GM03348 (cell line): ENCODE results near the gene ZSCAN5A.
"Not testable (repeated sequence)": the region's sequence is repeated elsewhere in the genome, so short reads cannot be mapped to it uniquely, and the experiment has no call there.

Source experiments
- DNase-seq: peaks from one replicate; pipeline ENCODE4 v3.0.0; 2012; ENCODE audit warnings: low spot score

ZSCAN5A gene

DNA sequence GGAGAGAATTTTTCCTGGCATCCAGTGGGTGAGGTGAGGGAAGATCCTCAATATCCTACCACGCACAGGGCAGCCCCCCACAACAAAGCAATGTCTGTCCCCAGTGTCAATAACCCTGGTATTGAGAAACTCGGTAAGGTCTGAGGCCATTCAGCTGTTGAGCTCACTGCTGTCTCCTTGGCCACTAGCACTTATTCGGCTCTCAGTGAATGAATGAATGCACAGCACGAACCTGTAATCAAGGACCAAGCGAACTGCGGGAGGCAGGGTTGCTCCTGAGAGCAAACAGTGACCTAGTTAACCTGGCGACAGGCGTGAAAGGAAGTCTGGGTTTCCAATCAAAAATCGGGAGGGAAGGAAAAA, 640 bp downstream of the ZSCAN5A start:
- peak; percentile 22 for DNase-seq

DNA sequence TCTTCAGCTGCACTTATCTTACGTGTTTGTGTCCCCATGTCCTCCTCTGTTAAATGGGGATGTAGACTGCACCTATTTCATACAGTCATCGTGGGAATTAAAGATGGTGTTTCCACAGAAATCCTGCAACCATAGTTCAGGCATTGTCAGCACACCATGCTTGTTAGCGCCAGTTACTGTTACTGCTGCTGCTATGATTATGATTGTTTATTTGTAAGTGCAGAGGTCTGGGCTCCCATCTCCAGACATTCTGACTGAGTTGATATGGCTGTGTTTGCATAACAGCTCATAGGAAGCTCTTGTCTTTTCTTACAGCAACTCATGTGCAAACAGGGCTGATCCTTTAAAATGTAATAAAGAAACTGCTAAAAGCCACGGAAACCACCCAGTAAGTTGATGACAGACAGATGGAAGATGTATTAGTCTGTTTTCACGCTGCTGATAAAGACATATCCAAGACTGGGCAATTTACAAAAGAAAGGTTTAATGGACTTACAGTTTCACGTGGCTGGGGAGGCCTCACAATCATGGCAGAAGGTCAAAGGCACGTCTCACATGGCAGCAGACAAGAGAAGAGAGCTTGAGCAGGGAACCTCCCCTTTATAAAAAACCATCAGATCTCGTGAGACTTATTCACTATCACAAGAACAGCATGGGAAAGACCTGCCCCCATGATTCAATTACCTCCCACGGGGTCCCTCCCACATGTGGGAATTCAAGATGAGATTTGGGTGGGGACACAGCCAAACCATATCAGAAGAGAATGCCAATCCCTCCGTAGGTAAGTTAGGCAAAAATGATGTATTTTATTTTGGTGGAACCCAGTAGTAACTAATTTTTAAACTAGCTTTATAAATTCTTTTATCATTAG, 1.6 kb downstream of the ZSCAN5A start:
- no peak for DNase-seq

DNA sequence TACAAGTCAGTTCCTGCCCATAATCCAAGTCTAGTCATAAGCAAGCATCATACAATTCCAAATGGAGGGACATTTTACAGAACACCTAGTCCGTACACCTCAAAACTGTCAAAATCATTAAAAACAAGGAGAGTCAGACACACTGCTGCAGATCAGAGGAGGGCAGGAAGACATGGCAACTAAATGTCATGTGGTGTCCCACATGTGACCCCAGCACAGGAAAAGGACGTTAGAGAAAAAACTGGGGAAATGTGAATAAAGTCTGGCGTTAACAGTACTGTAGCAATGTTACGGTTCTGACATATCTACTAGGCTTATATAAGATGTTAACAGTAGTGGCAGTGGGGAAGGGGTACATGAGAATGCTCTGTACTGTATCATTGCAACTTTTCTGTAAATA, 2.3 kb downstream of the ZSCAN5A start:
- no peak for DNase-seq

DNA sequence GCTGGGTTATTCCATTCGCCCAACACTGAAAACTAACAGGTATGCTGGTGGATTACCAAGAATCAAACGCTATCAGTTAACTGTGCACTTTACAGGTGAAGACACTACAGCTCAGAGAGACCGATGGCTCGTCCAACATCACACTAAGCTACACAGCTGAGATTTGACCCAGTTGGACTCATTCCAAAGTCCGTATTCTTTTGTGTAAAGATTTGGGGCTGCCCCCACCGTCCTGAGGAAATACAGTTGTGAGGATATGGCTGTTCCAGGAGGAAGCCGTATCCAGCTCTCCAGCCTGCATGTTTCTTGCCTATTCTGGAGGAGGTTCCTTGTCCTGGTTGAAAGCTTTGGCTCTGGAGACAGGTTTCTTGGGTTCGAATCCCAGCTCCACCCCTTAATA, 4.2 kb downstream of the ZSCAN5A start:
- no peak for DNase-seq

DNA sequence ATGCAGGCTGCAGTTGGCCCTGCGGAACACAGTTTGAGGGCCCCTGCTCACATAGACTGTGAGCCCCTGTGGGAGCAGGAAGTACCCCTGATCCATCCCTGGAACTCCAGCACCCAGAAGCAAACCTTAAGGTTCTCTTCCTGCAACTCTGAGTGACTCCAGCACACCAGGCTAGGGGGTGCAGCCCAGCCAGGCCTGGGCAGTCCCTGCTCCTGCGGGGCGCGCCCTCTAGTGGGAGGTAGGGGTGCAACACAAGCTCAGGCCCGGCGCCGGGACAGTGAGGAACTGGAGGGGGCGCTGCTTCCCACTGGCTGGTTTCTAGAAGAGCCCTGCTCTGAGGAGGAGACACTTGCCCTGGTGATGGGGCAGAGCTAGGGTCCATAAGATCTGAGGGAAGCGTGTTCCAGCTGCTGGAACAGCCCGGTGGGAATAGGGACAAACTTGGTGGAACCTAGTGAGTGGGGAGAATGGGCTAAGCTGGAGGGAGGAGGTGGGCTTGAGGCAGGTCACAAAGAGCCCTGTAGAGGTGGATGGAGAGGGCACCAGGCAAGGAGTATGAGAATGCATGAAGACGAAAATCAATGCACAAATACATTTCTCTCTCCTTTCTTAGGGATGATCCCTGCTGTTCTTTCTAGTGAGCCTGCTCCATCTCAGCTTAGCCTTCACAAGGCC, 5.0 kb downstream of the ZSCAN5A start:
- peak; percentile 78 for DNase-seq

DNA sequence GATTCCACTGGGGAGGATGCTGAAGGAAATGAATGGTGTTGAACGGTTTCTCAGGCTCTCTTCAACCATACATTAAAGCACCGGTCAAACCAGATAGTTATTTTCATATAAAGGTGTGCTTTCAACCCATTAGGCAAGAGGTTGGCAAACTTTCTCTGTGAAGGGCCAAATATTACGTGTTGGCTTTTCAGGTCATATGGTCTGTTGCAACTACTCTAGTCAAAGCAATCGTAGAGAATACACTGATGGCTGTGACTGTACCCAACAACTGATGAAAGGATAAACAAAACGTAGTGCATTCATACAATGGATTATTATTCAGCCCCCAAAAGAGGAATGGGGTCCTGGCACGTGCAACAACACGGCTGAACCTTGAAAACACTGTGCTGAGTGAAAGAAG, 5.8 kb downstream of the ZSCAN5A start:
- DNase-seq, result no peak

DNA sequence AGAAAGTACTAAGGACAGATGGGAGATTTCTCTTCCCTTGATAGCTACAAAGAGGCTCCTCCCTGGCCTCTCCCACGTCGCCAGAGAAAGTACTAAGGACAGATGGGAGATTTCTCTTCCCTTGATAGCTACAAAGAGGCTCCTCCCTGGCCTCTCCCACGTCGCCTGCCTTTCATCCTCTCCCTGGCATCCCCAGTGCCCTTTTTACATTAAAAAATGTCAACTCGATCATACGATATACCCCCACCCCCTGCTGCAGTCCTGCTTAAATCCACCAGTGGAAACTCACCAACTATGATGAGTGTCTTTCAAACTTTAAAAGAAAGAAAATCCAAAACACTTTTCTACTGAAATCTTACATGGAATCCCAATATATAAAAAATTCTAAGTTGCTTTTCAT, 7.6 kb downstream of the ZSCAN5A start:
- DNase-seq, result not testable (repeated sequence)

DNA sequence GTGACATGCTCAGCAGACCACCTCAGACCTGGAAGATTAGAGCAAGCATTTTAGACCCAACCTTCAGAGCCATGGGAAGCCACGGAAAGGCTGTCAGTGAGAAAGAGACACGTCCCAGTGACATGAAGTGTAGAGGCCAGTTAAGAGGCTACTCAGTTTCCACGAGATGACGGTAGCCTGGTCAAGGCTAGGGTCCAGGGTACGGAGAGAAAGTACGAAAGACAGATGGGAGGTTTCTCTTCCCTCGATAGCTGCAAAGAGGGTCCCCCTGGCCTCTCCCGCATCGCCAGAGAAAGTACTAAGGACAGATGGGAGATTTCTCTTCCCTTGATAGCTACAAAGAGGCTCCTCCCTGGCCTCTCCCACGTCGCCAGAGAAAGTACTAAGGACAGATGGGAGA, 8.6 kb downstream of the ZSCAN5A start:
- DNase-seq, result no peak

DNA sequence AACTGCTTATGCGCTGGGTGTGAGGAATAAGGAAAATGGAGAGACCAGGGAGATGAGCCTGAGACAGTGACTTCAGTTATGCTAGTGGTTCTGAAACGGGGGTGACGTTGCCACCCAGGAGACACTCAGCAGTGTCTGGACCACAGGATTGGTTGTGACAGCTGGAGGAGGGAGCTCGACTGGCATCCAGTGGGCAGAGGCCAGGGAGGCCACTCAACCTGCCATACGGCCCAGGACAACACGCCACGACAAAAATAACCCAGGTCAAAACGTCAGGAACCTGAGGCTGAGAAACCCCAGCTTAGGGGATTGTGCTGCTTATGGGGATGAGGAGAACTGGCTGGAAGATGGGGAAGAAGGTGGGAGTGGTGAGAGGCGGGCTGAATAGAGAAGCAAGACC, 10.4 kb downstream of the ZSCAN5A start:
- DNase-seq, result no peak

DNA sequence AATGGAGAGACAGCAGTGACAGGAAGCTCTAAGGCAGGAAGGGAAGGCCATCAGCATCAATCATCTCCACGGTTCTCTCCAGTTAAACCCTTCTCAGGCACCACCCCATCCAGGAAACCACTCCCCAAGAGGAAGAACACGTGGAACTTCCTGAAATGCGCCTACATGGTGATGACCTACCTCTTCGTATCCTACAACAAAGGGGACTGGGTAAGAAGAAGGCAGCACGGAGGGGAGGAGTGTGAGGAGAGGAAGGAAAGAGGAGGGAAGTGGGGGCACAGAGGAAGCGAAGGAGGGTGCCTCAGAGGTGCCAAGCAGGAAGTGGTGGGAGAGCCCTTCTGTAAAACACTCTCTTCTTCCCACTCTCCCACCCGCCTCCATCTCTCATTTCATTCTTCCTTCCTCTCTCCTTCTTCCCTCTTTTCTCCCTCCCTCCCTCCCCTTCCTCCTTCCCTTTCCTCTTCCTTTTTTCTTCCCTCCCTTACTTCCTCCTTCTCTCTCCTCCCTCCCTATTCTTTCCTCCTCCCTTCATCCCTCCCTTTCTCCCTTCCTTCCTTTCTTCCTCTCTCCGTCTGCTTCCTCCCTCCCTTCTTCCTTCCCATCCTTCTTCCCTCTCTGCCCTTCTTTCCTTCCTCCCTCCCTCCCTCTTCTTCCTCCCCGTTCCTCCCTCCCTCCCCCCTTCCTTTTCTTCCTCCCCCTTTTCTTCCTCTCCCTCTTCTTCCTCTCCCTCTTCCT, 12.6 kb downstream of the ZSCAN5A start:
- no peak for DNase-seq

DNA sequence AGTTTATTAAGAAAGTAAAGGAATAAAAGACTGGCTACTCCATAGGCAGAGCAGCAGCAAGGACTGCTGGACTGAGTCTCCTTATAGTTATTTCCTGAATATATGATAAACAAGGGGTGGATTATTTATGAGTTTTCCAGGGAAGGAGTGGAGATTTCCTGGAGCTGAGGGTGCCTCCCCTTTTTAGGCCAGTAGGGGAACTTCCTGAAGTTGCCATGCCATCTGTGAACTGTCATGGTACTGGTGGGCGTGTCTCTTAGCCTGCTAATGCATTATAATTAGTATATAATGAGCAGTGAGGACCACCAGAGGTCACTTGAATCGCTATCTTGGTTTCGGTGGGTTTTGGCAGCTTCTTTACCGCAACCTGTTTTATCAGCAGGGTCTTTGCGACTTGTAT, 13.5 kb downstream of the ZSCAN5A start:
- DNase-seq, result no peak

DNA sequence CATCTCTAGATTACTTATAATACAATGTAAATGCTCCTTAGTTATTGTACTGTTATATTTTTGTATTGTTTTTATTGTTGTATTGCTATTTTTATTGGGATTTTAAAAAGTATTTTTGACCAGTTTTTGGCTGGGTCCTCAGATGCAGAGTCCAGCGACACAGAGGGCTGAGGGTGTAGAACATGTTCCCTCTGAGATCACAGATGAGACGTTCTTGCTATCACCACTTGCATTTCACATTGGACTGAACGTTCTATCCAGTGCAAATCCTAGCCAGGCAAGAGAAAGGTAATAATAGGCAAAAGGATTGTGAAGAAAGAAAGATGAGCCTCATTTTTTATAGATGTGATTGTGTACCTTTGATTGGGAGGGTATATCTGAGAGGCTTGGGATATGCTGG, 15.0 kb downstream of the ZSCAN5A start:
- DNase-seq, result no peak

DNA sequence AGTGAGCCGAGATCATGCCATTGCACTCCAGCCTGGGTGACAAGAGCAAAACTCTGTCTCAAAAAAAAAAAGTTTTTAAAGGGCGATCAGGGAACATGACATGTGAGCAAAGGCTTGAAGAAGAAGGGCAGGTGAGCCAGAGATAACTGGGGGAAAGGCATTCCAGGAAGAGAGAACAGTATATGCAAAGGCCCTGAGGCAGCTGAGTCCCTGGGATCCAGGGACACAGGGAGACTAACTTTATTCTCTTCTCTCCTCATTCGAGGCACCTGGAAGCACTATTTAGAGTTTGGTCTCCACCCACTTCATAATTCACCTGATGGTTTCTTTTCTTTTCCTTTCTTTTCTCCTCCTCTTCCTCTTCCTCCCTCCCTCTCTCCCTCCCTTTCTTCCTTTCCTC, 17.6 kb downstream of the ZSCAN5A start:
- no peak for DNase-seq

DNA sequence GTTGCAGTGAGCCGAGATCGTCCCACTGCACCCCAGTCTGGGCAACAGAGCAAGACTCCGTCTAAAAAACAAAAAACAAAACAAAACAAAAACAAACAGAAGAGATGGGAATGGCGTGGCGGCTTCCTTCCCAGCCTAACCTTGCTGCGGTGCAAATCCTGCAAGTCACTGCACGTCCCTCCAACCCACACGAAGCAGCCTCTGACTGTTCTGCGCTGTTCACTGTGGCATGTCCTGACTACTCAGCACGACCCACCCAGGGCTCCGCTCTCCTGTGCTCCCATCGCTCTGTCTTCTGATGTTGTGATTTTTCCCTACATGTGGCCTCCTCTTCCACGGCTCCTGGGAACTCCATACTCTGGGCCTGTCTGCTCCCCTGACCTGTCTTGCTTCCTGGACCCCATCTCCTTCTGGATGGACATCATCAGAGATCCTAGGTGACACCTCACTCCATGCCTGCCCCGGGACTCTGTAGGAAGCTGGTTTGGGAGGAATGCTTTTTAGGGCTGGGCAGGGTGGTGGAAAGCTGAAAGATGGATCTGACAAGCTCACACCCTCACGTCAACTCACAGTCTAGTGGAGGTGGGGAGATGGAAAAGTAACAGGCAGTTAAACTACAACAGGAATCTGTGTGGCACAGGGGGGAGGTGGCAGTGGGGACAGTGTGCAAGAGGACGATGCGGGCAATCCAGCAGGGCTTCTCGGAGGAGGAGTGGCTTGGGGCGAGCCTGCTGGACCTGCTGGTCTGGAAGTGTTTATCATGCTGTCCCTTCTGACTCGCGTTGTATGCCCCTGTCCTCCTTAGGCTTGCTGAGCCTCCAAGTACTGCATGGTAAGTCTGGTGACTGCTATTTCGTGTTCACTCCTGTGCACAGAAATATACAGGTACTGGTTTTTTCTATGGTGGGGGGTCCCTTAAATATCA, 18.8 kb downstream of the ZSCAN5A start:
- DNase-seq, result no peak

DNA sequence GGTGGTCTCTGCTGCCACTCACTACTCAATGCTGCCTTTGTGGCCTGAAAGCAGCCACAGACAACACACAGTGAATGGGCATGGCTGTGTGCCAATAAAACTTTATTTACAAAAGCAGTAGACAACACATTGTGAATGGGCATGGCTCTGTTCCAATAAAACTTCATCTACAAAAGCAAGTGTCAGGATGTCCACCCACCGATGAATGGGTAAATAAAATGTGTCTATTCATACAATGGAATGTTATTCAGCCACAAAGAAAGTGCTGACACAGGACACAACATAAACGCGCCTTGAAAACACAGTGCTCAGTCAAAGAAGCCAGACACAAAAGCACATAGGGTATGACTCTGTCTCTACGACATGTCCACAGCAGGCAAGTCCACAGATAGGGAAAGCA, 20.1 kb downstream of the ZSCAN5A start:
- DNase-seq, result no peak

DNA sequence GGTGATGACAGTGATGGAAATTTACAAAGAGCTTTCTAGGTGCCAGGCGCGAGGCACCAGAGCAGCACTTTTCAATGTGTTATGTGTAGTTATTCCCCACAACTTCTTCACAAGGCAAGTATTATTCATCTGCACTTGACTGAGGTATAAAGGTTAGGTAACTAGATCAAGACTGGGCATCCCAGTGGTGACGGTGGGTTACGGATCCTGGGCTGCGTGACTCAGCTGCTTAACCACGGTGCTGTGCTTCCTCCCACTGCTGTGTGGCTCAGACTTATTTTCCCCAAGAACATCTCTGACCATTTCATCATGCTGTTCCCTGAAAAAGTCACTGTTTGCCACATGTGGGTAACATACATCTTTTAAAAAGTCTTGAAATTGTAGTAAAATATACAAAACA, 22.8 kb downstream of the ZSCAN5A start:
- no peak for DNase-seq

DNA sequence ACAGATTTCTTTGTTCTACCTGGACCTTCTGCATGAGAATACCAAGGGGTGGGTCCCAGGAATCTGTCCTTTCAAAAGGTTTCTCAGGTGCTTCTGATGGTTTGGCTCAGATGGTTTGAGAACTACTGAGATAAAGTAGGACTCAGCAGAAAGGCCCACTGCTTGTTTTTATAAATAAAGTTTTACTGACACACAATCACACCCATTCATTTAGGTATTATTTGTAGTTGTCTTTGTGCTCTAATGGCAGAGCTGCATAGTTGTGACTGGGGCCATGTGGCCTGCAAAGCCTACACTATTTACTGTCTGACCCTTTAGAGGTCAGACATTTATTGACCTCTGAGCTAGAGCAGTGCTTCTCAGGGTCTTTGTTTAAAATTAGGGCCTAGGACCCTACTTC, 24.5 kb downstream of the ZSCAN5A start:
- DNase-seq, result no peak

DNA sequence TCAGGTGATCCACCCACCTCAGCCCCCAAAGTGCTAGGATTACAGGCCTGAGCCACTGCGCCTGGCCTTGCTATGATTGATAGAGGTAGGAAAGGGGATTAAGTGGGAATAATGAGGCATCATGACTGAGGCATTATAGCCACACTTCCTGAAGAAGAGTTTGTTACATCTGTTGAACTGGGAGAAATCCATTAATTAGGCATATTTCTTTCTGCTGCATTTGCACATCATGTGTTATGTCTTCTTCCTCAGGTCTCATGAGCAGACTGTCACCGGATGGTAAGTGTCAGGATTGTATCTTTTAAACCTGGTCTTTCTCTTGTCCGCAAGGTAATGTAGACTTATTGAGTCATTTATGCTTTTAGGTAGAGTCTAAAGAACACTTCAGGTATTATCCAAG, 29.9 kb downstream of the ZSCAN5A start:
- DNase-seq, result no peak

DNA sequence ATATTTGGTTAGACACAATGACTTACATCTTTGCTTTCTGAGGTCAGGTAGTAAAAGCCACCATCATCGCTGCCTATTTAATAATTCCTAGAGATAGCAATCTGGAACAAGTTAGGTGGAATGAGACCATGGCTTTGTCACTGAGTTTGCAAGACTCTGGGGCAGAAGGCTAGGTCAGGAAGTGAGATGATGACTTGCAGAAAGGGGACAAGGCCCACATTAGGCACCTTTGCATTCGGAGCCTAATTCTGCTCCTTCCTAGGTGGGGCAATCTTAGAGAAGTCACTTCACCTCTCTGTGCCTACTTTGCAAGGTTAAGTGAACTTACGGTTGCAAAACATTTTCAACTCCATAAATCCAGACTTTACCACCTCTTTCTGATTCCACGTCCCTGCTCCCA, 31.8 kb downstream of the ZSCAN5A start:
- no peak for DNase-seq

DNA sequence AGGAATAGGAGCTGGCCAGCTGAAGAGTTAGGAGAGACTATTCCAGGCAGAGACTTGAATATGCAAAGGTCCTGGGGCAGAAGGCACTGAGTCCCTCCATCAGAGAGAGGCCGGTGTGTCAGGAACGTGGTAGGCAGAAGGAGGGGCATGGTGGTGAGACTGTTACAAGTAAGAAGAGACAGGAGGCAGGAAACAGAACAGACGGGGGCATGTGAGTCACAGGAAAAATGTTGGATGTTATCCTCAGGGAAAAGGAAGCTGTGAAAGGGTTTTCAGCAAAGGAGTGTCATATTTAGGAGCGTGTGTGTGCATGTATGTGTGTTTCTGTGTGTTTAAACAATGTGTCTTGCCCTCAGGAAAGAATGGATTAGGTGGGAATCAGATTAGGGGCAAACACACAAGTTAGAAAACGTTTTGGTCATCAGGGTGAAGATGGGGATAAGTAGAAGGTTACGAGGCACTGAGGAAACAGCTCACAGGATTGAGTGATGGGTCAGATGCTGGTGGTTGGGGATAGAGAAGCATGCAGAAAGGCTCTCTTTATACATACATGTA, 41.0 kb downstream of the ZSCAN5A start:
- peak; percentile 16 for DNase-seq

DNA sequence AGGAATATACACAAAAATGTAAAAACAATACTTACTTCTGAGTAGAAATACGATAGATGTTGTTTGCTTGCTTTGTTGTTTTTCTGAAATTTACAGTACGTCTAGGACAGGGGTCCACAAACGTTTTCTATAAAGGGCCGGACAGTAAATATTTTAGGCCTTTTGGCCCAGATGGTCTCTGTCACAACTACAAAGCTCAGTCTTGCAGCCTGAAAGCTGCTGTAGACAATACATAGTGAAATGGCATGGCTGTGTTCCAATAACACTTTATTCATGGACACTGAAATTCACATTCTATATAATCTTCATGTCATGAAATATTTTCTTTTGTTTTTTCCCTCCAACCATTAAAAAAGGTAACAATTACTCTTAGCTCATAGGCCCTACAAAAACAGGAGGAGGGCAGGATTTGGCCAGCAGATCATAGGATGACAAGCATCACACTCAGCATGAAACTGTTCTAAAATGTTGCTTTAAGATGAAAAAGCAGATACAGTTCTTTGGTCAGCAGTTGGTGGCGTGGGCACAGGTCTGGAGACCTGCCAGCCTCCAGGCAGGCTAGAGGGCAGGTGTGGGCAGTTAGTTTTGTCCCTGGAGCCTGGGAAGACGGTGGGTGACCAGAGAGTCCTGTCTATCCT, 42.4 kb downstream of the ZSCAN5A start, which contains the start of gene EDDM13:
Gene EDDM13, plus strand, starts transcription at position 588 of the 638 bp plus-strand sequence. CDS start 87 bp downstream, outside the sequence.
- no peak for DNase-seq
